ENCODE measurements around the gene C4orf50. TPM values are rescaled to one million over a fixed set of nuclear protein-coding genes. Genes with fewer than 3 reads are reported as not detected.

Gene C4orf50
- total RNA-seq, 1 experiment from 2014 or later: 0.17 TPM

- Histone ChIP-seq H3K4me2 (ENCODE audit: insufficient read depth, insufficient read length, low read length) (no peak overlapping the region), H3K9me3 (ENCODE audit: control insufficient read depth, low read depth, low read length) (no peaks in the 10 kb centered on the region), H3K14ac (ENCODE audit: insufficient read depth, low read length) (no peak overlapping the region), H3K4me1 (ENCODE audit: insufficient read depth, low read length) (peaks cover 4% of the 10 kb centered on the region; the same call in 1 of the 2 replicates), H2AFZ (ENCODE audit: low read length) (no peak overlapping the region), H2AK5ac (ENCODE audit: insufficient read length, low read length) (no peak overlapping the region), H3K56ac (ENCODE audit: insufficient read length, low read depth, low read length) (no peak overlapping the region), H2BK12ac (ENCODE audit: insufficient read length, low read depth, low read length) (no peak overlapping the region), H3K23ac (ENCODE audit: insufficient read length, low read depth, low read length) (no peak overlapping the region), H3K23me2 (ENCODE audit: insufficient read length, low read depth, low read length, poor library complexity, severe bottlenecking) (no peaks in the 10 kb centered on the region), H2BK5ac (ENCODE audit: insufficient read length, low read length) (no peak overlapping the region), H3K27me3 (ENCODE audit: insufficient read depth, low read length) (no peaks in the 10 kb centered on the region), H4K5ac (ENCODE audit: insufficient read length, low read depth, low read length) (no peak overlapping the region), H3K79me1 (ENCODE audit: insufficient read depth, low read depth, low read length, poor library complexity, severe bottlenecking) (no peaks in the 10 kb centered on the region), H2BK20ac (ENCODE audit: low read depth, low read length, poor library complexity, severe bottlenecking) (no peak overlapping the region), H3K4ac (ENCODE audit: low read depth, low read length) (no peak overlapping the region), H2BK120ac (ENCODE audit: low read depth, low read length, poor library complexity, severe bottlenecking) (no peak overlapping the region), H3K18ac (ENCODE audit: insufficient read length, low read depth, low read length) (no peak overlapping the region), H3K79me2 (ENCODE audit: insufficient read depth, low read length) (no peaks in the 10 kb centered on the region), H4K8ac (replicated peaks; ENCODE audit: insufficient read length, low read depth, low read length) (no peak overlapping the region), H3K27ac (ENCODE audit: insufficient read length, low read depth, low read length) (no peak overlapping the region), H4K91ac (ENCODE audit: insufficient read length, low read depth, low read length) (no peak overlapping the region), H3K9ac (ENCODE audit: extremely low read depth, insufficient read length, low read length) (no peak overlapping the region), H3T11ph (ENCODE audit: low read length) (no peak overlapping the region), H4K20me1 (ENCODE audit: control insufficient read depth, insufficient read depth, insufficient read length) (no peaks in the 10 kb centered on the region), H2BK15ac (ENCODE audit: low read depth, low read length) (no peak overlapping the region)
- H3K4me1 Mint-ChIP-seq: peaks cover 23 to 26% of the 10 kb centered on the region in 2 experiments
- H3K36me3 Mint-ChIP-seq (ENCODE audit: insufficient read depth in 1 of 3, low read depth in 3 of 3): no peaks in the 10 kb centered on the region
- H3K27ac Mint-ChIP-seq: no peak overlapping the region
- DNase-seq: no peak
- no peak for TF ChIP-seq CTCF (conservative IDR thresholded peaks at IDR 0.05)
- no peak overlapping the region for H3K4me3 Mint-ChIP-seq
- peaks cover 42% of the 10 kb centered on the region for H3K27me3 Mint-ChIP-seq (ENCODE audit: low read depth)
- no peaks in the 10 kb centered on the region for H3K9me3 Mint-ChIP-seq
- no CpG with 5 or more reads among the region's 6 CpGs for WGBS (ENCODE audit: extremely low coverage, insufficient read length, low lambda C conversion rate)
These were observed 94.9 kb downstream of the C4orf50 start for GRCh38 chr4:5923376-5923775.

Measured in H9 (cell line).